Spleen (tissue), 11 donors: ENCODE measurements around the gene P2RY6. TPM values are rescaled to one million over a fixed set of nuclear protein-coding genes. Genes with fewer than 3 reads are reported as not detected.

Source experiments
- DNase-seq: peaks from one replicate; pipeline ENCODE4 v3.0.0-alpha.2; 2020
- H3K27ac ChIP-seq, 8 donors: fragments of 200-600 bp; sonication (generic) in 7 of 8; 1 replicate in 4 of 8; 2 replicates in 4 of 8; pipeline versions ENCODE4 v1.5.0 to v1.8.0; 2016 to 2021; ENCODE audit warnings: inconsistent platforms in 4 of 8, mild to moderate bottlenecking in 4 of 8, moderate library complexity in 1 of 8
- H3K27me3 ChIP-seq, 7 donors: fragments of 200-600 bp; sonication (generic) in 6 of 7; replicated peaks in 1 of 7; 1 replicate in 4 of 7; 2 replicates in 3 of 7; pipeline versions ENCODE4 v1.5.0 to v1.8.0; 2016 to 2021; ENCODE audit warnings: inconsistent platforms in 3 of 7, mild to moderate bottlenecking in 1 of 7
- H3K36me3 ChIP-seq, 6 donors: fragments of 200-600 bp; sonication (generic) in 5 of 6; 1 replicate in 4 of 6; 2 replicates in 2 of 6; pipeline versions ENCODE4 v1.5.0 to v1.8.0; 2016 to 2021; ENCODE audit warnings: inconsistent platforms in 2 of 6
- H3K4me1 ChIP-seq, 6 donors: fragments of 200-600 bp; sonication (generic) in 5 of 6; 1 replicate in 3 of 6; 2 replicates in 3 of 6; pipeline versions ENCODE4 v1.5.0 to v1.8.0; 2016 to 2021; ENCODE audit warnings: inconsistent platforms in 3 of 6
- H3K4me3 ChIP-seq, 8 donors: fragments of 200-600 bp; sonication (generic) in 7 of 8; 1 replicate in 4 of 8; 2 replicates in 4 of 8; pipeline versions ENCODE4 v1.5.0 to v1.8.0; 2016 to 2021; ENCODE audit warnings: inconsistent platforms in 4 of 8, mild to moderate bottlenecking in 4 of 8, moderate library complexity in 2 of 8
- H3K9me3 ChIP-seq, 8 donors: fragments of 200-600 bp; sonication (generic) in 7 of 8; 1 replicate in 4 of 8; 2 replicates in 4 of 8; pipeline versions ENCODE4 v1.5.0 to v1.8.0; 2016 to 2021; ENCODE audit warnings: inconsistent platforms in 4 of 8
- CTCF ChIP-seq, 11 experiments: fragments of 200-600 bp in 7 of 11; fragments of 450-650 bp in 4 of 11; sonication (generic) in 4 of 11; IDR thresholded peaks in 8 of 11; conservative IDR thresholded peaks in 3 of 11; 1 replicate in 7 of 11; 2 replicates in 4 of 11; pipeline versions ENCODE4 v1.4.0 to v1.8.0; 2016 to 2021; ENCODE audit warnings: antibody characterized with exemption in 11 of 11, inconsistent platforms in 4 of 11, mild to moderate bottlenecking in 1 of 11
- POLR2A ChIP-seq, 3 donors: fragments of 450-650 bp; IDR thresholded peaks; one replicate each; pipeline ENCODE4 v1.5.1; 2017; ENCODE audit warnings: antibody characterized with exemption in 3 of 3, mild to moderate bottlenecking in 1 of 3
- POLR2AphosphoS5 ChIP-seq, 3 donors: sonication (generic); formaldehyde crosslinking; IDR thresholded peaks; one replicate each; pipeline ENCODE4 v1.5.1; 2017; ENCODE audit warnings: antibody characterized with exemption in 3 of 3
- WGBS, 5 donors: extraction: QIAGEN DNeasy Blood & Tissue Kit in 3 of 5; methylation state at CpG; one replicate each; pipeline versions ENCODE4 v1.1.5 to v1.1.7; 2013 to 2018; 5-methylcytosine and 5-hydroxymethylcytosine counted together
- intact Hi-C: fragments of 100-400 bp; cut with DNase I; formaldehyde crosslinking; loops from one replicate; pipeline ENCODE4 v1.15.0; 2023; ENCODE audit warnings: low total_unique reads
- polyA plus RNA-seq, 3 donors: library from polyadenylated mRNA; stranded (reverse); fragments of 200-250 nt; gene quantifications; one replicate each; pipeline ENCODE4 v1.2.1, GENCODE V29; 2013
- total RNA-seq, 7 donors: library from RNA; depleted of rRNA in 3 of 7; stranded (reverse); fragments of >200 nt in 3 of 7; fragmentation: NEBNext Ultra II Directional in 4 of 7; extraction: Animal tissue kit (Norgen Biotek cat#: 25700) in 4 of 7; gene quantifications; one replicate each; pipeline versions ENCODE4 v1.1.0 to v1.2.1, GENCODE V29; 2016 to 2021
- donor health status: healthy with polysubstance abuse.
- donor health status: DM: no; HTN: no; CAD: no; lungs with moderate emphysema.
- donor health status: DM: no; HTN: no; CAD: no.
- donor health status: Bipolar disorder and iron deficiency.
- donor health status: healthy.
- donor health status: DM: no; HTN: no; CAD: no.
- donor health status: DM: yes; HTN: yes; CAD: no.

Gene P2RY6
- total and polyA plus RNA-seq, 10 donors: 8.2 to 109 (median 56.9) TPM

DNA sequence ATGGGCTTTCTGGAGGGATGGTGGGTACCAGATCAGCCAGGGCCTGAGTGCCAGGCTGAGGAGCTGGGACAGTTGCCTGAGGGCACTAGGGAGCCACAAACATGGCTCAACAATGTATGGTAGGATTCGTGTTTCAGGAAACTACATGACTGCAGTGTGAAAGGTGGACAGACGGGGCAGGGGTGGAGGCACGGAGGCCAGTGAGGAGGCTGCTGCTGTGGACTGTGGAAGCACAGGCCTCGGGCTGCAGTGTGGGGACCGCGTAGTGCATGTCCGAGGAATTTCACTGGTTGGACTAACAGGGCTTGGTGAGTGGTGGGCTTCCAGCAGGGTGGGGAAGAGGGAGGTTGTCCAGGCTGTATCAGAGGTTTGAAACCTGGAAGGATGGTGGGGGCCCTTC lies 46.3 kb upstream of the P2RY6 start:
- TF ChIP-seq CTCF (IDR thresholded peaks at IDR 0.05 in 8 of 11, conservative IDR thresholded peaks at IDR 0.05 in 3 of 11) (no peak), POLR2AphosphoS5 (IDR thresholded peaks at IDR 0.05) (no peak), POLR2A (IDR thresholded peaks at IDR 0.05) (no peak)
- Histone ChIP-seq H3K27me3 (no peaks in the 10 kb centered on the region), H3K4me3 (no peak overlapping the region), H3K36me3 (peaks cover 0 to 27% (median 0%) of the 10 kb centered on the region in 6 donors), H3K27ac (no peak overlapping the region), H3K9me3 (no peaks in the 10 kb centered on the region), H3K4me1 (peaks cover 0 to 28% (median 2%) of the 10 kb centered on the region in 6 donors)
- WGBS, 5 donors: 90 to 97% (median 91%) methylated on average over 7 of the region's 7 CpGs
- intact Hi-C loops: no loop called here
- no peak for DNase-seq

GRCh38 chr11:73226297-73227006 lies 45.7 kb upstream of the P2RY6 start:
- Histone ChIP-seq H3K4me3 (no peak overlapping the region), H3K4me1 (peaks cover 0 to 22% (median 2%) of the 10 kb centered on the region in 6 donors), H3K27ac (no peak overlapping the region), H3K36me3 (peaks cover 0 to 29% (median 0%) of the 10 kb centered on the region in 6 donors), H3K9me3 (no peaks in the 10 kb centered on the region), H3K27me3 (no peaks in the 10 kb centered on the region)
- DNase-seq: peak; percentile 35
- 72 to 91% (median 77%) methylated on average over 8 of the region's 8 CpGs for WGBS, 5 donors
- TF ChIP-seq POLR2A (IDR thresholded peaks at IDR 0.05) (no peak), POLR2AphosphoS5 (IDR thresholded peaks at IDR 0.05) (no peak), CTCF (IDR thresholded peaks at IDR 0.05 in 8 of 11, conservative IDR thresholded peaks at IDR 0.05 in 3 of 11) (no peak)
- intact Hi-C loops: no loop called here

DNA sequence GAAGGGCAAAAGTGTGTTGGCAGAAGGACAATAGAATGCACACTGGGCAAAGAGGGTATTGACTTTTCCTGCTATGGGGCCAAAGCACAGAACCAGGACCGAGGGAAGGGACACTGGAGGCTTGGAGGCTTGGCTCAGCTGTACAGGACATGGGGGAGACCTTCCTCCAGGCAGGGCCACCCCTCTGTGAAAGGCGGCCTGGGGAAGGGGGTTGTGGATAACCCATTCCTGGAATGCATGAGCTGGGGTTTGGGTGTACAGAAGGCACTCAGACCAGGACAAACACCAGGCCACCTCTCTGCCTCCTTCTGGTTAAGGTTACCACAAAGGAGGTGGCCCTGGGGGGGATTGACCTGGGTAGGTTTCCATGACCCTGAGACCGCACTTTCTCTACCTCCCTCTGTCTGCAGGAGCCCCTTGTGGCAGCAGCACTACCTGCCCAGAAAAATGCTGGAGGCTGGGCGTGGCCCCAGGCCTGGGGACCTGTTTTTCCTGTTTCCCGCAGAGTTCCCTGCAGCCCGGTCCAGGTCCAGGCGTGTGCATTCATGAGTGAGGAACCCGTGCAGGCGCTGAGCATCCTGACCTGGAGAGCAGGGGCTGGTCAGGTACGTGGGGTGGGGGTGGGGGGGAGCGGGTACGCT lies 44.4 kb upstream of the P2RY6 start:
- TF ChIP-seq POLR2AphosphoS5 (IDR thresholded peaks at IDR 0.05): no peak
- TF ChIP-seq CTCF (IDR thresholded peaks at IDR 0.05 in 8 of 11, conservative IDR thresholded peaks at IDR 0.05 in 3 of 11): no peak
- TF ChIP-seq POLR2A (IDR thresholded peaks at IDR 0.05): no peak
- Histone ChIP-seq H3K27me3 (no peaks in the 10 kb centered on the region), H3K4me3 (no peak overlapping the region), H3K9me3 (no peaks in the 10 kb centered on the region), H3K27ac (no peak overlapping the region), H3K4me1 (peaks cover 0 to 18% (median 2%) of the 10 kb centered on the region in 6 donors), H3K36me3 (peaks cover 0 to 29% (median 0%) of the 10 kb centered on the region in 6 donors)
- 61 to 90% (median 88%) methylated on average over 6 to 12 of the region's 12 CpGs for WGBS, 5 donors
- intact Hi-C loops: no loop called here
- peak; percentile 41 for DNase-seq
